ENCODE results near the gene HORMAD1. TPM values are rescaled to one million over a fixed set of nuclear protein-coding genes. Genes with fewer than 3 reads are reported as not detected.

Gene HORMAD1
- total RNA-seq, 2 donors from 2014 or later = 16.5 TPM; not detected in 1

Small RNA genes lying within 50 kb of the gene (small RNA-seq; reads per million reads assigned to genes)
- gene RNU6-1042P = 0 reads per million in 2 donors

Other genes starting within 250 kb of the HORMAD1 start
- gene TARS2, start 233.5 kb downstream of the HORMAD1 start, total RNA-seq = 10 to 100 TPM; 17.4 to 30.2 TPM
- gene ECM1, start 212.8 kb downstream of the HORMAD1 start, total RNA-seq = 10 to 100 TPM in 1 of 2 donors, 1 to 10 TPM in 1; 4.7 to 12.3 TPM
- not detected for gene FALEC, start 205.1 kb downstream of the HORMAD1 start, total RNA-seq
- 1 to 10 TPM; 3.7 to 9.7 TPM for gene ADAMTSL4, start 171.5 kb downstream of the HORMAD1 start, total RNA-seq
- gene MCL1, start 141.3 kb downstream of the HORMAD1 start, total RNA-seq = 100 to 1,000 TPM; 161 to 168 TPM
- gene ENSA, start 91.3 kb downstream of the HORMAD1 start, total RNA-seq = 100 to 1,000 TPM; 133 to 201 TPM
- gene GOLPH3L, start 23.7 kb downstream of the HORMAD1 start, total RNA-seq = 10 to 100 TPM; 25.0 to 39.8 TPM
- 10 to 100 TPM; 11.3 to 24.6 TPM for gene CTSS, start 44.9 kb upstream of the HORMAD1 start, total RNA-seq
- 10 to 100 TPM in 1 of 2 donors, 1 to 10 TPM in 1; 6.6 to 30.4 TPM for gene CTSK, start 87.4 kb upstream of the HORMAD1 start, total RNA-seq
- 10 to 100 TPM; 31.3 to 54.6 TPM for gene ARNT, start 155.7 kb upstream of the HORMAD1 start, total RNA-seq
- 1 to 10 TPM in 1 of 2 donors, not detected in 1; 1.4 TPM for gene CTXND2, start 166.2 kb upstream of the HORMAD1 start, total RNA-seq
- gene SETDB1, start 205.5 kb upstream of the HORMAD1 start, total RNA-seq = 10 to 100 TPM; 26.3 to 63.8 TPM